ENCODE results near the gene CTNNA2. TPM values are rescaled to one million over a fixed set of nuclear protein-coding genes. Genes with fewer than 3 reads are reported as not detected.

CTNNA2 gene
- total and polyA plus RNA-seq, 2 of the 8 experiments (the other 6 are each of a cell fraction or from before 2014, with no cell fraction given), result 3.9 to 9.0 TPM

DNA sequence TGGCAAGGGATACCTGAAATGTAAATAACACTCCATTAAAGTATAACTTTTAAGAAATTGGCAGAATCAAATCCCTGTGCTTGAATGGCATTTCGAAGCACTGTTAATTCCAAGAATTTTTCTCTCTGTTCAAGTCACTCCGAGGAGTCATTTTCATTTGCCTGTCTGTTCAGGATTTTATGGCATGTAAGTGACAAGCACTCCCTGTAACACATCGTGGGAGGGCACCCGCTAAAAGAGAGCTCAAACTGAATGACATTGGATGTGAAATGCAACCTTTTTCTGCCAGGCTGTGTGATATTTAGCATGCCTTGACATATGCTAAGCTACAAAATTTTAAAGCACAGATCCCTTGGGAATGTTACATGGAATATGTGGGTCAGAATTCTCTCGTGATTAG lies 452.1 kb downstream of the CTNNA2 start:
- no peaks in the 10 kb centered on the region for H3K79me1 ChIP-seq (ENCODE audit: low read depth, low read length)
- POLR2A ChIA-PET (ENCODE audit: partially characterized antibody), result no interaction called here
- H3K79me2 ChIP-seq (ENCODE audit: control insufficient read depth in 1 of 2, insufficient read depth in 2 of 2, low read length in 2 of 2), result no peaks in the 10 kb centered on the region
- no peak overlapping the region for H2AK5ac ChIP-seq (ENCODE audit: low read depth, low read length)
- H3K4me2 ChIP-seq (ENCODE audit: insufficient read depth in 1 of 2, low read depth in 2 of 2, low read length in 2 of 2), result no peak overlapping the region
- H3K56ac ChIP-seq (replicated peaks; ENCODE audit: insufficient read length, low read depth, low read length), result no peak overlapping the region
- H3K27ac ChIP-seq (ENCODE audit: low read depth, low read length), result no peak overlapping the region
- no peak overlapping the region for H3K4ac ChIP-seq (replicated peaks; ENCODE audit: insufficient read length, low read depth, low read length)
- H2BK5ac ChIP-seq (ENCODE audit: low read depth, low read length), result no peak overlapping the region
- H3K4me3 ChIP-seq (ENCODE audit: extremely low read depth in 1 of 4, insufficient read depth in 2 of 4, low read depth in 3 of 4, low read length in 4 of 4), result no peak overlapping the region
- no peak overlapping the region for H2AFZ ChIP-seq (ENCODE audit: low read length)
- no peak overlapping the region for H3K23ac ChIP-seq (ENCODE audit: insufficient read length)
- FAIRE-seq (no peak), DNase-seq (ENCODE audit: low read depth in 1 of 2, low spot score in 2 of 2) (no peak)
- no peaks in the 10 kb centered on the region for H3K23me2 ChIP-seq (ENCODE audit: low read depth, low read length)
- no peaks in the 10 kb centered on the region for H4K20me1 ChIP-seq (replicated peaks in 1 of 2; ENCODE audit: control insufficient read depth in 1 of 2, insufficient read depth in 2 of 2, low read length in 2 of 2)
- H4K91ac ChIP-seq (replicated peaks; ENCODE audit: insufficient read length, low read length), result no peak overlapping the region
- H4K8ac ChIP-seq (ENCODE audit: extremely low read depth, insufficient read depth, low read length), result no peak overlapping the region
- H3K9me3 ChIP-seq (ENCODE audit: insufficient read depth in 2 of 2, low read depth in 1 of 2, low read length in 1 of 2), result no peaks in the 10 kb centered on the region
- H4K5ac ChIP-seq (ENCODE audit: insufficient read length, low read depth, low read length), result no peak overlapping the region
- no peak overlapping the region for H2BK20ac ChIP-seq (ENCODE audit: low read length)
- 96% methylated on average over 5 of the region's 5 CpGs; no CpG with 5 or more reads in 1 of the 2 experiments for WGBS, 2 experiments (ENCODE audit: extremely low coverage in 1 of 2, insufficient coverage in 1 of 2, insufficient read length in 1 of 2, insufficient replicate concordance in 2 of 2, low coverage in 1 of 2, low lambda C conversion rate in 2 of 2, missing lambda C conversion rate in 1 of 2)
- H3K14ac ChIP-seq (ENCODE audit: insufficient read length), result no peak overlapping the region
- H3K4me1 ChIP-seq (replicated peaks in 1 of 4; ENCODE audit: control insufficient read depth in 3 of 4, insufficient read depth in 4 of 4, low read length in 3 of 4), result peaks cover 0 to 8% (median 2%) of the 10 kb centered on the region in 4 experiments; a peak in 2 of 7 replicates
- H2BK12ac ChIP-seq (ENCODE audit: low read depth, low read length), result no peak overlapping the region
- H3K18ac ChIP-seq (ENCODE audit: extremely low read depth, low read length), result no peak overlapping the region
- no peak overlapping the region for H2BK15ac ChIP-seq (ENCODE audit: low read length)
- H3K27me3 ChIP-seq (replicated peaks in 1 of 4; ENCODE audit: control insufficient read depth in 3 of 4, extremely low read depth in 1 of 4, insufficient read depth in 3 of 4, low read length in 3 of 4), result no peaks in the 10 kb centered on the region
- H2BK120ac ChIP-seq (replicated peaks; ENCODE audit: low read depth, low read length), result no peak overlapping the region
- no peak overlapping the region for H3K9ac ChIP-seq (replicated peaks in 1 of 4; ENCODE audit: extremely low read depth in 1 of 4, low read depth in 3 of 4, low read length in 3 of 4)
- no peaks in the 10 kb centered on the region for H3K36me3 ChIP-seq (ENCODE audit: control insufficient read depth in 2 of 4, insufficient read depth in 4 of 4, low read length in 3 of 4)
- CTCF ChIA-PET (ENCODE audit: partially characterized antibody), result interaction anchor here (0.6 kb wide), 1 partner anchor 118 kb away, joined by 3 read pairs; no protein-coding TSS in a partner anchor
- TF ChIP-seq FOSL1 (IDR thresholded peaks at IDR 0.05; ENCODE audit: insufficient read depth, low read depth, low read length) (no peak), POU5F1 (IDR thresholded peaks at IDR 0.05; ENCODE audit: low read depth, low read length) (no peak), KDM5A (IDR thresholded peaks at IDR 0.05; ENCODE audit: low read length) (no peak), SRF (IDR thresholded peaks at IDR 0.05; ENCODE audit: low read depth, low read length) (no peak)

Data from H1 (cell line).